PC-9 (cell line): Measurements from ENCODE around the gene ARL11. TPM values are rescaled to one million over a fixed set of nuclear protein-coding genes. Genes with fewer than 3 reads are reported as not detected.

Source experiments
- BruUV-seq: library from RNA; stranded (reverse); fragments of 400-500 nt; replicated peaks from 2 replicates; lab custom pipeline; 2021; lab: Mats Ljungman, UMichigan
- CTCF ChIA-PET: fragments of 300-600 bp; sonication (Branson Sonifier 250); formaldehyde crosslinking; loops from one replicate; lab custom pipeline; 2022; ENCODE audit warnings: antibody characterized with exemption; lab: Charles Lee
- POLR2A ChIA-PET: fragments of 300-600 bp; sonication (Branson Sonifier 250); formaldehyde crosslinking; loops from one replicate; lab custom pipeline; 2022; ENCODE audit warnings: antibody characterized with exemption; ENCODE audit not compliant: unreplicated experiment; lab: Charles Lee
- DNase-seq, 2 experiments: peaks; one replicate each; pipeline versions ENCODE4 v3.0.0 to v3.0.0-alpha.2; 2015 to 2022; ENCODE audit warnings: mixed read lengths in 1 of 2
- H2AFZ ChIP-seq: fragments of 200-600 bp; sonication (generic); 2 replicates; pipeline ENCODE4 v1.8.1; 2017; ENCODE audit warnings: antibody characterized with exemption
- H3F3A ChIP-seq: fragments of 200-600 bp; sonication (generic); 2 replicates; pipeline ENCODE4 v1.8.1; 2017; ENCODE audit warnings: antibody characterized with exemption, mild to moderate bottlenecking, low read depth; ENCODE audit not compliant: insufficient read depth
- H3K27ac ChIP-seq: fragments of 200-600 bp; sonication (generic); 2 replicates; pipeline ENCODE4 v1.6.1; 2016; ENCODE audit warnings: mixed run types
- H3K27me3 ChIP-seq: fragments of 200-600 bp; sonication (generic); 2 replicates; pipeline ENCODE4 v1.6.1; 2016; ENCODE audit warnings: low read depth, mixed run types; ENCODE audit not compliant: insufficient read depth
- H3K36me3 ChIP-seq: fragments of 200-600 bp; sonication (generic); 2 replicates; pipeline ENCODE4 v1.6.1; 2016; ENCODE audit warnings: low read depth, mixed run types
- H3K4me1 ChIP-seq: fragments of 200-600 bp; sonication (generic); replicated peaks from 2 replicates; pipeline ENCODE4 v1.6.1; 2016; ENCODE audit warnings: mixed run types; ENCODE audit not compliant: insufficient read depth
- H3K4me2 ChIP-seq: fragments of 200-600 bp; sonication (generic); 2 replicates; pipeline ENCODE4 v1.6.1; 2017; ENCODE audit warnings: mixed run types
- H3K4me3 ChIP-seq: fragments of 200-600 bp; sonication (generic); 2 replicates; pipeline ENCODE4 v1.6.1; 2016; ENCODE audit warnings: mixed run types
- H3K79me2 ChIP-seq: fragments of 200-600 bp; sonication (generic); 2 replicates; pipeline ENCODE4 v1.6.1; 2017; ENCODE audit warnings: low read depth, mixed run types
- H3K9me2 ChIP-seq: fragments of 200-600 bp; sonication (generic); 2 replicates; pipeline ENCODE4 v1.8.1; 2017; ENCODE audit warnings: mild to moderate bottlenecking; ENCODE audit not compliant: insufficient read depth
- H3K9me3 ChIP-seq: fragments of 200-600 bp; sonication (generic); 2 replicates; pipeline ENCODE4 v1.8.1; 2016; ENCODE audit warnings: low read depth; ENCODE audit not compliant: insufficient read depth
- H4K20me1 ChIP-seq: fragments of 200-600 bp; sonication (generic); 2 replicates; pipeline ENCODE4 v1.8.1; 2017; ENCODE audit not compliant: insufficient read depth
- CTCF ChIP-seq: fragments of 200-600 bp; sonication (generic); conservative IDR thresholded peaks from 2 replicates; pipeline ENCODE4 v1.6.1; 2017; ENCODE audit warnings: mixed run types, antibody characterized with exemption, mild to moderate bottlenecking, moderate library complexity
- EZH2 ChIP-seq: fragments of 200-600 bp; sonication (generic); IDR thresholded peaks from 2 replicates; pipeline ENCODE4 v1.8.0; 2017; ENCODE audit warnings: antibody characterized with exemption, low read depth
- intact Hi-C: fragments of 100-400 bp; cut with micrococcal nuclease; formaldehyde crosslinking; loops from one replicate; pipeline ENCODE4 v1.10.0; 2022; ENCODE audit not compliant: unreplicated experiment
- total RNA-seq: library from RNA; stranded (reverse); gene quantifications from 2 replicates; pipeline ENCODE4 v1.2.3, GENCODE V29; 2021

ARL11 gene
- total RNA-seq, 1 experiment from 2014 or later: 3.7 TPM

GRCh38 chr13:49584771-49585182 is 43.5 kb upstream of the ARL11 start:
- Histone ChIP-seq H4K20me1 (no peaks in the 10 kb centered on the region), H3F3A (peaks cover 34% of the 10 kb centered on the region), H2AFZ (peak overlapping the region; percentile 100), H3K27me3 (no peaks in the 10 kb centered on the region), H3K4me3 (peak overlapping the region; percentile 97), H3K27ac (no peak overlapping the region), H3K79me2 (0 out of 2 replicates have a peak, but pooled peaks cover 3% of the 10 kb centered on the region), H3K9me2 (no peaks in the 10 kb centered on the region), H3K9me3 (no peaks in the 10 kb centered on the region), H3K4me1 (peaks cover 33% of the 10 kb centered on the region), H3K4me2 (peak overlapping the region; percentile 84), H3K36me3 (no peaks in the 10 kb centered on the region)
- TF ChIP-seq CTCF: no peak
- no peak for TF ChIP-seq EZH2
- no peak for DNase-seq
- intact Hi-C loops: loop anchor here (1.0 to 2.0 kb wide), 3 partner anchors 14 to 140 kb away; partner anchors contain the start of genes CAB39L, PHF11 and SETDB2
- ChIA-PET POLR2A (no interaction called here), CTCF (no interaction called here)
- BruUV-seq: TSS peak; percentile 41

- Histone ChIP-seq H3K27ac (peak within 1 kb of the TSS; percentile 48), H3K4me1 (peaks cover 33% of the 10 kb centered on the region), H3K79me2 (0 out of 2 replicates have a peak, but pooled peaks cover 3% of the 10 kb centered on the region), H3K9me2 (no peaks in the 10 kb centered on the region), H3K4me3 (peak within 1 kb of the TSS; percentile 97), H4K20me1 (no peaks in the 10 kb centered on the region), H3F3A (peaks cover 34% of the 10 kb centered on the region), H3K27me3 (no peaks in the 10 kb centered on the region), H2AFZ (peak within 1 kb of the TSS; percentile 100), H3K4me2 (peak within 1 kb of the TSS; percentile 84), H3K9me3 (no peaks in the 10 kb centered on the region), H3K36me3 (no peaks in the 10 kb centered on the region)
- peak; percentile 51 to 64 for DNase-seq
- ChIA-PET POLR2A (interaction anchor here (0.6 to 1.1 kb wide), 3 partner anchors 16 to 137 kb away, joined by 4 to 5 read pairs (median 5); no protein-coding TSS in a partner anchor), CTCF (no interaction called here)
- TF ChIP-seq CTCF (no peak), EZH2 (no peak)
- BruUV-seq: TSS peak; percentile 87
- intact Hi-C loops: loop anchor here (1.0 to 2.0 kb wide), 3 partner anchors 15 to 141 kb away; partner anchors contain the start of genes CAB39L, PHF11 and SETDB2
Observed at GRCh38 chr13:49585220-49586157, 42.8 kb upstream of the ARL11 start, which contains the start of gene RCBTB1. Gene RCBTB1, minus strand, starts transcription at chr13:49585558. Its CDS starts 18,279 bp downstream, at chr13:49567279.

GRCh38 chr13:49586717-49587116 is 41.6 kb upstream of the ARL11 start:
- no peak overlapping the region; the same call in 1 of the 2 replicates for H2AFZ ChIP-seq

More at GRCh38 chr13:49586717-49587116, 41.6 kb upstream of the ARL11 start:
- Histone ChIP-seq H3K27ac (peak overlapping the region; percentile 48), H4K20me1 (no peaks in the 10 kb centered on the region), H3K79me2 (0 out of 2 replicates have a peak, but pooled peaks cover 3% of the 10 kb centered on the region), H3K4me3 (no peak overlapping the region), H3K9me2 (no peaks in the 10 kb centered on the region), H3F3A (peaks cover 34% of the 10 kb centered on the region), H3K36me3 (no peaks in the 10 kb centered on the region), H3K4me2 (peak overlapping the region; percentile 84), H3K27me3 (no peaks in the 10 kb centered on the region), H3K9me3 (no peaks in the 10 kb centered on the region), H3K4me1 (peaks cover 33% of the 10 kb centered on the region)
- BruUV-seq: no TSS peak
- no peak for DNase-seq
- ChIA-PET CTCF (no interaction called here), POLR2A (interaction anchor here (0.7 kb wide), 1 partner anchor 142 kb away, joined by 7 read pairs; no protein-coding TSS in a partner anchor)
- TF ChIP-seq EZH2 (no peak), CTCF (no peak)
- intact Hi-C loops: no loop called here
